ENCODE measurements around the gene HGF.

HGF gene

GRCh38 chr7:81680120-81680519, 89.7 kb downstream of the HGF start:
- no peak for DNase-seq

- peak; percentile 85 for DNase-seq
These were observed 93.0 kb downstream of the HGF start for GRCh38 chr7:81676813-81677212.

GRCh38 chr7:81676105-81676811, 93.6 kb downstream of the HGF start:
- no peak for DNase-seq

GRCh38 chr7:81674431-81674830, 95.4 kb downstream of the HGF start:
- DNase-seq = no peak

- DNase-seq = no peak
These were observed 97.0 kb downstream of the HGF start for GRCh38 chr7:81672872-81673271.

- DNase-seq = no peak
These were observed 100.3 kb downstream of the HGF start for GRCh38 chr7:81669476-81670105.

- no peak for DNase-seq
These were observed 103.6 kb downstream of the HGF start for GRCh38 chr7:81666209-81666608.

GRCh38 chr7:81665236-81665635, 104.6 kb downstream of the HGF start:
- DNase-seq = no peak

GRCh38 chr7:81664304-81664703, 105.5 kb downstream of the HGF start:
- DNase-seq = no peak

- no peak for DNase-seq
These were observed 107.3 kb downstream of the HGF start for GRCh38 chr7:81662531-81662930.

- no peak for DNase-seq
These were observed 110.0 kb downstream of the HGF start for GRCh38 chr7:81659697-81660395.

GRCh38 chr7:81657551-81657950, 112.3 kb downstream of the HGF start:
- DNase-seq = no peak

- DNase-seq = no peak
These were observed 114.6 kb downstream of the HGF start for GRCh38 chr7:81655271-81655670.

GRCh38 chr7:81652225-81652624, 117.6 kb downstream of the HGF start:
- no peak for DNase-seq
